AG04450 (cell line): ENCODE measurements around the gene PIP5K1A. TPM values are rescaled to one million over a fixed set of nuclear protein-coding genes. Genes with fewer than 3 reads are reported as not detected.
A peak's percentile ranks its signal among the peaks of the same experiment; 100 is the strongest.
"Not testable (repeated sequence)": the region's sequence is repeated elsewhere in the genome, so short reads cannot be mapped to it uniquely, and the experiment has no call there.

ENCODE experiments used
- CTCF ChIA-PET: fragments of 300-600, 350-600 bp; formaldehyde crosslinking; extraction: SDS; loops from one replicate; lab custom pipeline; 2022; ENCODE audit warnings: antibody characterized with exemption, inconsistent platforms; lab: Charles Lee
- POLR2A ChIA-PET: fragments of 350-600 bp; formaldehyde crosslinking; extraction: SDS; loops from one replicate; lab custom pipeline; 2021; ENCODE audit warnings: antibody characterized with exemption, inconsistent platforms; lab: Yijun Ruan, JAX
- DNase-seq: peaks from one replicate; pipeline ENCODE4 v3.0.0-alpha.2; 2011; ENCODE audit warnings: low read depth, low spot score
- H3K27ac ChIP-seq: one replicate; pipeline ENCODE4 v1.5.1; 2012; ENCODE audit warnings: low read depth, low read length, control low read depth
- H3K27me3 ChIP-seq: one replicate; pipeline ENCODE4 v1.6.0; 2012; ENCODE audit warnings: low read length; ENCODE audit not compliant: control insufficient read depth, insufficient read depth
- H3K4me3 ChIP-seq: 2 replicates; pipeline ENCODE4 v1.5.1; 2011; ENCODE audit warnings: mild to moderate bottlenecking, low read depth, low read length, control low read depth
- H3K9me3 ChIP-seq: 2 replicates; pipeline ENCODE4 v1.5.1; 2012; ENCODE audit warnings: low read length; ENCODE audit not compliant: control insufficient read depth, insufficient read depth
- CTCF ChIP-seq: IDR thresholded peaks from 2 replicates; pipeline ENCODE4 v1.5.1; 2011; ENCODE audit warnings: low read depth, low read length, control low read depth, inconsistent platforms
- polyA plus RNA-seq: library from polyadenylated mRNA; depleted of rRNA; stranded (reverse); fragments of >200 nt; gene quantifications from 2 replicates; pipeline ENCODE4 v1.2.3, GENCODE V29; 2011

Gene PIP5K1A
- polyA plus RNA-seq, 1 experiment: 170 TPM

- TF ChIP-seq CTCF: no peak
- no peak overlapping the region for H3K27ac ChIP-seq
- CTCF ChIA-PET: no interaction called here
- no peak for DNase-seq
- H3K9me3 ChIP-seq: no peaks in the 10 kb centered on the region
- peaks cover 3% of the 10 kb centered on the region for H3K27me3 ChIP-seq
- POLR2A ChIA-PET: no interaction called here
- H3K4me3 ChIP-seq: no peak overlapping the region
These were observed 75.6 kb downstream of the PIP5K1A start for GRCh38 chr1:151273924-151274466.

GRCh38 chr1:151275341-151275740 lies 77.0 kb downstream of the PIP5K1A start:
- not testable (repeated sequence) for DNase-seq, H3K27me3 ChIP-seq
- POLR2A ChIA-PET: interaction anchor here (0.7 kb wide), 1 partner anchor 85 kb away, joined by 7 read pairs; no protein-coding TSS in a partner anchor

GRCh38 chr1:151277249-151277648 lies 78.9 kb downstream of the PIP5K1A start:
- no peak for DNase-seq
- H3K9me3 ChIP-seq: no peaks in the 10 kb centered on the region; the same call in 1 of the 2 replicates
- H3K4me3 ChIP-seq: no peak overlapping the region
- H3K27ac ChIP-seq: no peak overlapping the region
- peaks cover 3% of the 10 kb centered on the region for H3K27me3 ChIP-seq
- CTCF ChIA-PET: interaction anchor here (0.7 kb wide), 1 partner anchor 177 kb away, joined by 3 read pairs; no protein-coding TSS in a partner anchor
- POLR2A ChIA-PET: interaction anchor here (0.5 kb wide), 1 partner anchor 27 kb away, joined by 3 read pairs; no protein-coding TSS in a partner anchor
- no peak for TF ChIP-seq CTCF

More at GRCh38 chr1:151275341-151275740, 77.0 kb downstream of the PIP5K1A start:
- not testable (repeated sequence) for H3K27ac ChIP-seq, H3K4me3 ChIP-seq, H3K9me3 ChIP-seq
- CTCF ChIA-PET: interaction anchor here (0.7 kb wide), 1 partner anchor 216 kb away, joined by 3 read pairs; the partner anchor contains the start of gene CDC42SE1

GRCh38 chr1:151281225-151281968 lies 83.0 kb downstream of the PIP5K1A start:
- ChIA-PET CTCF (interaction anchor here (0.5 to 1.4 kb wide), 6 partner anchors 11 to 92 kb away, joined by 3 to 7 read pairs (median 5); partner anchors contain the start of genes PSMD4, RFX5 and VPS72), POLR2A (interaction anchor here (0.5 to 1.6 kb wide), 17 partner anchors 12 to 1394 kb away, joined by 3 to 10 read pairs (median 3); partner anchors contain the start of genes PSMD4, SELENBP1 and VPS72)
- H3K4me3 ChIP-seq: peak overlapping the region; percentile 98
- H3K9me3 ChIP-seq: peaks cover 4% of the 10 kb centered on the region; the same call in 1 of the 2 replicates
- H3K27ac ChIP-seq: peak overlapping the region; percentile 100
- TF ChIP-seq CTCF: no peak; the same call in 1 of the 2 replicates
- peak; percentile 93 for DNase-seq
- H3K27me3 ChIP-seq: peaks cover 3% of the 10 kb centered on the region
